ENCODE data around the gene DLX3. TPM values are rescaled to one million over a fixed set of nuclear protein-coding genes. Genes with fewer than 3 reads are reported as not detected.

DLX3 gene
- total and polyA plus RNA-seq, 2 of the 8 experiments (the other 6 are each of a cell fraction or from before 2014, with no cell fraction given): 0.15 to 0.20 TPM

DNA sequence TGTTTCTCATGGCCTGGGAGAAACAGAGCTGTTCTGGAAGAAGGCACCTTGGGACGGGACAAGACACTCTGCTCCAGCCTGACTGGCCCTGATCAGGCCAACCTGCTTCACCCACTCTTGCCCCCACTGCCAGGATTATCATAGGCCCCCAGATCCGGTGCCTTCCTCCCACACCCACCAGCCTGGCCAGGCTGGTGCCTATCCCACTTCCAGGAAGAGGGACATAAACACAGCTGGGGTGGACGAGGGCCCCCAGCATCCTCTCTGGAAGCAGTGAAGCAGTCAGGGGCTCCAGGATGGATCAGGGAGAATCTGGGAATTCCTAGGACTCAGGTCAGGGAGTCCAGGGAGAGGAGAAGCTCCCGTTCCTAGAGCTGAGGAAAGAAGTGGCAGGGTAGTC, 44.0 kb upstream of the DLX3 start:
- no peak overlapping the region for H3K14ac ChIP-seq (ENCODE audit: insufficient read length)
- ChIA-PET CTCF (ENCODE audit: partially characterized antibody) (interaction anchor here (0.6 to 2.7 kb wide), 5 partner anchors 10 to 258 kb away, joined by 3 to 12 read pairs (median 4); no protein-coding TSS in a partner anchor), POLR2A (ENCODE audit: partially characterized antibody) (interaction anchor here (0.7 to 1.3 kb wide), 2 partner anchors 9 to 11 kb away, joined by 3 read pairs; no protein-coding TSS in a partner anchor)
- FAIRE-seq (no peak), DNase-seq (ENCODE audit: low read depth in 1 of 2, low spot score in 2 of 2) (no peak)
- H3K79me1 ChIP-seq (ENCODE audit: low read depth, low read length): no peaks in the 10 kb centered on the region
- no peak overlapping the region for H3K4ac ChIP-seq (replicated peaks; ENCODE audit: insufficient read length, low read depth, low read length)
- H2AK5ac ChIP-seq (ENCODE audit: low read depth, low read length): no peak overlapping the region
- H3K27me3 ChIP-seq (replicated peaks in 1 of 4; ENCODE audit: control insufficient read depth in 3 of 4, extremely low read depth in 1 of 4, insufficient read depth in 3 of 4, low read length in 3 of 4): no peaks in the 10 kb centered on the region; a peak in 1 of 7 replicates
- no peak overlapping the region for H2BK12ac ChIP-seq (ENCODE audit: low read depth, low read length)
- no peak overlapping the region for H2BK5ac ChIP-seq (ENCODE audit: low read depth, low read length)
- H2BK15ac ChIP-seq (ENCODE audit: low read length): no peak overlapping the region
- no peak overlapping the region for H2AFZ ChIP-seq (ENCODE audit: low read length)
- no peak overlapping the region for H3K56ac ChIP-seq (replicated peaks; ENCODE audit: insufficient read length, low read depth, low read length)
- H4K5ac ChIP-seq (ENCODE audit: insufficient read length, low read depth, low read length): no peak overlapping the region
- no peak overlapping the region for H3K4me2 ChIP-seq (ENCODE audit: insufficient read depth in 1 of 2, low read depth in 2 of 2, low read length in 2 of 2)
- H3K4me3 ChIP-seq (ENCODE audit: extremely low read depth in 1 of 4, insufficient read depth in 2 of 4, low read depth in 3 of 4, low read length in 4 of 4): no peak overlapping the region
- no peak overlapping the region for H2BK120ac ChIP-seq (replicated peaks; ENCODE audit: low read depth, low read length)
- TF ChIP-seq JUND (IDR thresholded peaks at IDR 0.05; ENCODE audit: low read length): no peak
- no peak for TF ChIP-seq RAD21 (IDR thresholded peaks at IDR 0.05 in 1 of 2, conservative IDR thresholded peaks at IDR 0.05 in 1 of 2; ENCODE audit: low read depth in 2 of 2, low read length in 2 of 2)
- no peak for TF ChIP-seq ZNF274 (IDR thresholded peaks at IDR 0.05; ENCODE audit: borderline replicate concordance, extremely low read depth, low read length)
- no peak for TF ChIP-seq NANOG (IDR thresholded peaks at IDR 0.05; ENCODE audit: insufficient read depth, low read depth, low read length, poor library complexity, severe bottlenecking)
- TF ChIP-seq POLR2AphosphoS5 (IDR thresholded peaks at IDR 0.05; ENCODE audit: low read depth, low read length): no peak
- TF ChIP-seq GTF2F1 (IDR thresholded peaks at IDR 0.05; ENCODE audit: borderline replicate concordance, low read depth, low read length): no peak
- TF ChIP-seq CHD2 (IDR thresholded peaks at IDR 0.05; ENCODE audit: low read length): no peak
- TF ChIP-seq E2F6 (IDR thresholded peaks at IDR 0.05): no peak
- TF ChIP-seq BRCA1 (IDR thresholded peaks at IDR 0.05; ENCODE audit: low read depth, low read length): no peak
- TF ChIP-seq CBX8 (IDR thresholded peaks at IDR 0.05; ENCODE audit: borderline replicate concordance, low read depth, low read length): no peak
- TF ChIP-seq ASH2L (IDR thresholded peaks at IDR 0.05; ENCODE audit: low read length): no peak
- no peaks in the 10 kb centered on the region for H3K9me3 ChIP-seq (ENCODE audit: insufficient read depth in 2 of 2, low read depth in 1 of 2, low read length in 1 of 2)
- no peaks in the 10 kb centered on the region for H4K20me1 ChIP-seq (replicated peaks in 1 of 2; ENCODE audit: control insufficient read depth in 1 of 2, insufficient read depth in 2 of 2, low read length in 2 of 2)
- no peaks in the 10 kb centered on the region for H3K36me3 ChIP-seq (ENCODE audit: control insufficient read depth in 2 of 4, insufficient read depth in 4 of 4, low read length in 3 of 4)
- no peak overlapping the region; the same call in 1 of the 2 replicates for H4K8ac ChIP-seq (ENCODE audit: extremely low read depth, insufficient read depth, low read length)
- H3K23ac ChIP-seq (ENCODE audit: insufficient read length): no peak overlapping the region
- H3K27ac ChIP-seq (ENCODE audit: low read depth, low read length): no peak overlapping the region
- peaks cover 0 to 9% (median 0%) of the 10 kb centered on the region in 4 experiments; a peak in 3 of 7 replicates for H3K4me1 ChIP-seq (replicated peaks in 1 of 4; ENCODE audit: control insufficient read depth in 3 of 4, insufficient read depth in 4 of 4, low read length in 3 of 4)
- 81% methylated on average over 4 of the region's 4 CpGs; no CpG with 5 or more reads in 1 of the 2 experiments for WGBS, 2 experiments (ENCODE audit: extremely low coverage in 1 of 2, insufficient coverage in 1 of 2, insufficient read length in 1 of 2, insufficient replicate concordance in 2 of 2, low coverage in 1 of 2, low lambda C conversion rate in 2 of 2, missing lambda C conversion rate in 1 of 2)
- H3K18ac ChIP-seq (ENCODE audit: extremely low read depth, low read length): no peak overlapping the region
- no peak overlapping the region for H4K91ac ChIP-seq (replicated peaks; ENCODE audit: insufficient read length, low read length)
- no peak overlapping the region for H2BK20ac ChIP-seq (ENCODE audit: low read length)
- H3K23me2 ChIP-seq (ENCODE audit: low read depth, low read length): no peaks in the 10 kb centered on the region
- H3K9ac ChIP-seq (replicated peaks in 1 of 4; ENCODE audit: extremely low read depth in 1 of 4, low read depth in 3 of 4, low read length in 3 of 4): no peak overlapping the region
- no peaks in the 10 kb centered on the region for H3K79me2 ChIP-seq (ENCODE audit: control insufficient read depth in 1 of 2, insufficient read depth in 2 of 2, low read length in 2 of 2)
